Stimulated activated CD8-positive, alpha-beta memory T cell treated with anti-CD3 and anti-CD28 coated beads, Interleukin-4, amount 100 ng/mL, for 1 hour (primary cell): ENCODE measurements around the gene CTSZ.
"Not testable (repeated sequence)": the region's sequence is repeated elsewhere in the genome, so short reads cannot be mapped to it uniquely, and the experiment has no call there.

ENCODE experiments used
- DNase-seq, 2 donors: peaks; one replicate each; pipeline ENCODE4 v3.0.0-alpha.2; 2020; ENCODE audit warnings: low read depth in 2 of 2, low spot score in 1 of 2

Gene CTSZ

DNA sequence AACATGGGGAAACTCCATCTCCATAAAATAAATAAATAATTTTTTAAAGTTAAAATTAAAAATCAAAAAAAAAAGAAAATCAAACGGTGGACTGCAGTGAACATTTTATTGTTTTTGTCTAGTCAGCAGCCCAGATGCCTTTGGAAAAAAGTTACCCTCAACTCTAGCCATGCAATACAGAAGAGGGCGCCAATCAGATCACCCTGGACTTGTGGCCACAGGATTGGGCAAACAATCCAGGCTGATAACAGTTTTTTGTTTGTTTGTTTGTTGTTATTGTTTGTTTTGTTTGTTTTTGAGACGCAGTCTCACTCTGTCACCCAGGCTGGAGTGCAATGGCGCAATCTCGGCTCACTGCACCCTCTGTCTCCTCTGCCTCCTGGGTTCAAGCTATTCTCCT, 56.5 kb downstream of the CTSZ start:
- DNase-seq: no peak

DNA sequence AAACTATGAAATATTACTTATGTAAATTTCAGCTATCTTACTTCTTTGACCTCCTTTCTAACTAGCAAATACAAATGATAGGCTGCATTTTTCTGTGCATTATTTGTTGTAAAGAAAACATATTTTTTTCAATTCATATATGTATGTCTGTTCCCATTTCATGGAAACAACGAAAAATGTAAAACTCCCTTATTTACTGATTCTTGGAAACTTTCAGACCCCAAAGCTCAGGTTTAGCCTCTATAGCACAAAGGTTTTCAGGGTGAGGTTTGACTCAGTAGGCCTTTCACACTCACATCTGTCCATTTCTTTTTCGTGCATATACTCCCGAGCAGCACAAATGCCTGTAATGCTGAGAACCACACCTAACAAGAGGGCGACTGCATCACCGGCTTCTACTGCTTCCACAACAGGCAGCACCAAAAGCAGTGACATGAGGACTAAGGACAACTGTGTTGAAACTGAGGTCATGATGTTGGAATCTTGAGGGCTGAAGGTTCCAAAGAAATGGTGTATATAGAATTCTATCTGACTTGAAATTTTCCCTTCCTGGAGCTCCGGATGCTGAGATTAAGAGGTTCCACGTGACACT, 59.2 kb downstream of the CTSZ start:
- not testable (repeated sequence) for DNase-seq

DNA sequence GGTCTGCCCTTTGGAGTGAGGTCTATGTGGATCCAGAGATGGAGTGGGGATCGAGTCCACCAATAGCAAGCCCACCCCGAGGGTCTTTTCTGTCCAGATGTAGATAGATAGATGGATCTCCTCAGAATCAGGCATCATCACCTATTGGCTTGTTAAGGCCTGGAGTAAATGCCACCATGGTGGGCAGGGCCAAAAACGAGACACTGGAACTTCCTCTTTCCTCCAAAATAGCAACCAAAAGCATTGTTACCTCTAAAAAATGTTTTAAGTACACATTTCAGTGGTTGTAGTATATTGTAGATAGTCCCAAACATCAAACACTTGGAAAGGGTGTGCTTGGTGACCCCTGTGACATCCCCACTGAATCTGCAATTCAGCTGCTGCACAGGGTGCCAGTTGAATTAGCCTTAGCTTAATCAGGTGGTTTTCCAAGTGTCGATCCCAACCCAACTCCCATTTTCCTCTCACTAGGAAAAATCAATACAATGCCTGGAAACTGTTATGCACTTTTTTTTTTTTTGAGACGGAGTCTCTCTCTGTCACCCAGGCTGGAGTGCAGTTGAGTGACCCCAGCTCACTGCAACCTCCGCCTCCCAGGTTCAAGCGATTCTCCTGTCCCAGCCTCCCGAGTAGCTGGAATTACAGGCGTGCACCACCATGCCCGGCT, 61.0 kb downstream of the CTSZ start:
- no peak for DNase-seq
